Brain microvascular endothelial cell (primary cell): Measurements from ENCODE around the gene NAA10.

Source experiments
- DNase-seq: peaks from one replicate; pipeline ENCODE4 v3.0.0-alpha.2; 2020
- H3K27ac ChIP-seq: fragments of 250-450 bp; sonication (Bioruptor Pico); 2 replicates; pipeline ENCODE4 v1.5.1; 2020; ENCODE audit warnings: mild to moderate bottlenecking, moderate library complexity
- H3K27me3 ChIP-seq: fragments of 250-450 bp; sonication (Bioruptor Pico); replicated peaks from 2 replicates; pipeline ENCODE4 v1.5.1; 2020; ENCODE audit warnings: mild to moderate bottlenecking
- H3K36me3 ChIP-seq: fragments of 250-450 bp; sonication (Bioruptor Pico); replicated peaks from 2 replicates; pipeline ENCODE4 v1.5.1; 2020; ENCODE audit warnings: mild to moderate bottlenecking
- H3K4me3 ChIP-seq: 2 replicates; pipeline ENCODE4 v1.5.1; 2011; ENCODE audit warnings: low read depth, mild to moderate bottlenecking, control low read depth, low read length, moderate library complexity
- in situ Hi-C: cut with HindIII; loops from 2 replicates; pipeline ENCODE4 v1.10.0; 2017; ENCODE audit warnings: low sequenced_read_pairs, low pct_ligation_motif_present
- TF ChIP-seq, protein P1 (sequence below): IDR thresholded peaks from 2 replicates; pipeline ENCODE4 v1.5.1; 2011; ENCODE audit warnings: low read depth, mild to moderate bottlenecking, moderate library complexity, low read length, control low read depth, inconsistent platforms; ENCODE audit errors: missing control alignments

NAA10 gene

DNA sequence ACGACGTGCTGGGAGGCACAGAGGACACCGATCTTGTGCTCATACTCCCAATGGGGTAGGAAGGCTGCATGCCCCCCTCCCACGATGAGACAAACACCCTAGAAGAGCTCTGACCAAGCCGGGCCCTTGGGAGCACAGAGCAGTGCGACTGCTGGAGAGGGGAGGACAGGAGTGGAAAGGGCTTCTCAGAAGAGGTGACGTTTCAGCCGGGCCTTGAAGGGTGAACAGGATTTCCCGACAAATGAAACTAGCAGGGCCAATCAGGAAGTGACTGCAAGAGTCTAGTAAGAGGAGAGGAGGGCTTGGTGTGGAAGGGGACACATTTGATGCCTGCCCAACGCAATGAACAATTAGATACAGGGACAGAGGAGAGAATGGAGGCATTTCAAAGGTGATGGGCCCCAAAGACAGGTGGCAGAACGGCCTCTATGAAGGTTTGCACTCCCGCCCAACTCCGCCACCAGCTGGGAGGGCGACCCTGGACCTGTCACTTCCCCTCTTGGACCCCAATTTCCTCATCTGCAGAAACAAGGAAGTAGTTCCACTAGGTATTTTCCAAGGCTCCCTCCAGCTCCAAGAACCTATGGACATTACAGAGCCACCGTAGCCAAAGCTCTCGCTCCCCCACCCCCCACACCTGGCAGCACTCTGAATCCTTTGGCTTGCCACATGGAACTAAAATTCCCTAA, 32.8 kb upstream of the NAA10 start:
- Histone ChIP-seq H3K36me3 (peaks cover 13% of the 10 kb centered on the region), H3K27me3 (no peaks in the 10 kb centered on the region), H3K27ac (no peak overlapping the region), H3K4me3 (no peak overlapping the region)
- TF ChIP-seq, protein P1, sequence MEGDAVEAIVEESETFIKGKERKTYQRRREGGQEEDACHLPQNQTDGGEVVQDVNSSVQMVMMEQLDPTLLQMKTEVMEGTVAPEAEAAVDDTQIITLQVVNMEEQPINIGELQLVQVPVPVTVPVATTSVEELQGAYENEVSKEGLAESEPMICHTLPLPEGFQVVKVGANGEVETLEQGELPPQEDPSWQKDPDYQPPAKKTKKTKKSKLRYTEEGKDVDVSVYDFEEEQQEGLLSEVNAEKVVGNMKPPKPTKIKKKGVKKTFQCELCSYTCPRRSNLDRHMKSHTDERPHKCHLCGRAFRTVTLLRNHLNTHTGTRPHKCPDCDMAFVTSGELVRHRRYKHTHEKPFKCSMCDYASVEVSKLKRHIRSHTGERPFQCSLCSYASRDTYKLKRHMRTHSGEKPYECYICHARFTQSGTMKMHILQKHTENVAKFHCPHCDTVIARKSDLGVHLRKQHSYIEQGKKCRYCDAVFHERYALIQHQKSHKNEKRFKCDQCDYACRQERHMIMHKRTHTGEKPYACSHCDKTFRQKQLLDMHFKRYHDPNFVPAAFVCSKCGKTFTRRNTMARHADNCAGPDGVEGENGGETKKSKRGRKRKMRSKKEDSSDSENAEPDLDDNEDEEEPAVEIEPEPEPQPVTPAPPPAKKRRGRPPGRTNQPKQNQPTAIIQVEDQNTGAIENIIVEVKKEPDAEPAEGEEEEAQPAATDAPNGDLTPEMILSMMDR, result no peak
- no peak for DNase-seq
- in situ Hi-C loops, result no loop called here

DNA sequence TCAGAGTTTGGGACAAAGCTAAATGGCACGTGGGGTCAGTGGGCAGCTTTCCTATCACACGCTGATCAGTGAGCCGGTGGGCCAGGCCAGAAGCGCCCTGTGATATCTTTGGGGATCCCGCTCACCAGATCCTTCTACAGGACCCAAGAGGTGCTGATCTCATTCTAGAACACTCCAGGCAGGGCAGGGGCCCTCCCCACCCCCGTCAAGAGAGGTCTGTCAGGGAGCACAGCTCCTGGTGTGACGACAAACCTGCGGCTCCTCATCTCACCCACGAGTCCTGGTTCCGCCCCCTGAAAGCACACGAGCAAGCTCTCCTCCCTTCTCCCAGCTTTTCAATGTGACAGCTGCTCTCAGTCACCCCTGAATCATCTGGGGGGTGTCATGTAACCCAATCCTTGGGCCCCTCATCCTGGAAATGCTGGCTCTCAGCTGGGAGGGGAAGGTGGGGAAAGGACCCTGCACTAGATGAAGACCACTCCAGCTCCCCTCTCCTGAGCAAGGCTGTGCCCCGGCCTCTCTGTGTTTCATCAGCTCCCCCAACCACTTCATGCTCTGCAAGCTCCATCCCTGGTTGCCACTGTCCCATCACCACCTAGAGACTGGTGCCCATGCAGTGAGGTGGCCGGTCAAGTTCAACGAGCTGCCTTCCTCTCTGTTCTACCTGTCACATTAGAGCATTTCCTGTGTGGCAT, 32.2 kb upstream of the NAA10 start:
- Histone ChIP-seq H3K36me3 (peaks cover 20% of the 10 kb centered on the region), H3K27ac (no peak overlapping the region), H3K27me3 (no peaks in the 10 kb centered on the region), H3K4me3 (no peak overlapping the region)
- TF ChIP-seq, protein P1, result no peak
- in situ Hi-C loops, result no loop called here
- no peak for DNase-seq

DNA sequence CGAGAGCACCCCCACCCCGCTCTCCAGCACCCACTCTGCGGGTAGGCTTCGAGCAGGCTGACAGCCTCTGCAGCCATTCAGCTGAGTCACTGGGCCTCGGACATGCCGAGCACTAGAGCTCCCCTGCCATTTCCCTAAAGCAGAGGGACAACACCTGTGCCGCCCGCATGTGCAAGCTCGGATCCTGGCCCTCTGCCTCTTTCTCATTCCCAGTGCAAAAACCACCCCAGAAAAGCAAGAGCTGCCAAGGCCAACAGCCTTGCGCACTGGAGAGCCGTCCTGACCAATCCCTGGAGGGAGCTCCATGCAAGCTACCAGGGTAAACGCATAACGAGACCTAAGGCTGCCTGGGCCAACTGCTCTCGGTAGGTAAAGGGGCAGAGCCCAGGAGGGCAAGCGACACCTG, 31.4 kb upstream of the NAA10 start:
- TF ChIP-seq, protein P1, result no peak
- H3K4me3 ChIP-seq, result no peak overlapping the region
- H3K27me3 ChIP-seq, result no peaks in the 10 kb centered on the region
- H3K36me3 ChIP-seq, result peaks cover 27% of the 10 kb centered on the region
- H3K27ac ChIP-seq, result no peak overlapping the region
- no peak for DNase-seq
- in situ Hi-C loops, result no loop called here

DNA sequence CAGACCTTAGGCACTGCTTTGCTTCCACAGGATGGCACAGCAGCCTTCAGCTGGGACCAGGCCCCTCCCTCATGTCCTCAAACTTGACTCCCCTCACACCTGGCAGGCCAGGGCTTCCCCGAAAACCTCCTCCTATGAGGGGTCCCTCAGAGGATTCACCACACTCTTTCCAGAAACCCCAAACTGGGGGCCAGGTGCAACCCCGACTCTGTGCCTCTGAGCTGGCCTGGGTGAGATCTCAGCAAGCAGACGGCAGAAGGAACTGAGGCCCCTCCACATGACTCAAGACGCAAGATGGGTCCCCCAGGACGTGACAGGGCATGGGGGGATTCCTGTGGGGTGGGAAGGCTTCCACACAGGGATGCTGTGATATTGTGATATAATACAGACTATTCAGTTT, 30.6 kb upstream of the NAA10 start:
- Histone ChIP-seq H3K4me3 (no peak overlapping the region), H3K27ac (no peak overlapping the region), H3K36me3 (peaks cover 33% of the 10 kb centered on the region), H3K27me3 (no peaks in the 10 kb centered on the region)
- in situ Hi-C loops, result no loop called here
- TF ChIP-seq, protein P1, result no peak
- no peak for DNase-seq

DNA sequence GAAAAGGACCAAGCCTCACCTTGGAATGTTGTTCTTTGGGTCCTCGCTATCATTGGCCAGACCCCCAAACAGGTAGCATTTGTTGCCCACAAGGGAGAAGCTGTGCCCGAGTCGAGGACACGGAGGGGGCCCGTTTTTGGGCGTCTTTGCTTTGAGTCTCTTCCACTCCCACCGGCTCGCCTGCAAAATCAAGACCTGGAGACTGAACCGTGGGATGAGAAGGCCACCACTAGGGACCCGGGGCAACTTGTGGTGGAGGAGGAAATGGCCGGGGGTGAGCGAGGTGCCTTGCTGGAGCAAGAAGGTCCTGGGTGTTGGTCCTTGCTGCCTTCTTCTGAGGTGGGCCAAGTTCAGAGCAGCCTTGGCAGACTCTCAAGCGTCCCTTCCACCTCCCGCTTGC, 29.3 kb upstream of the NAA10 start:
- in situ Hi-C loops, result no loop called here
- H3K27me3 ChIP-seq, result no peaks in the 10 kb centered on the region
- TF ChIP-seq, protein P1, result no peak
- no peak for DNase-seq
- no peak overlapping the region for H3K4me3 ChIP-seq
- peaks cover 44% of the 10 kb centered on the region for H3K36me3 ChIP-seq
- no peak overlapping the region for H3K27ac ChIP-seq

DNA sequence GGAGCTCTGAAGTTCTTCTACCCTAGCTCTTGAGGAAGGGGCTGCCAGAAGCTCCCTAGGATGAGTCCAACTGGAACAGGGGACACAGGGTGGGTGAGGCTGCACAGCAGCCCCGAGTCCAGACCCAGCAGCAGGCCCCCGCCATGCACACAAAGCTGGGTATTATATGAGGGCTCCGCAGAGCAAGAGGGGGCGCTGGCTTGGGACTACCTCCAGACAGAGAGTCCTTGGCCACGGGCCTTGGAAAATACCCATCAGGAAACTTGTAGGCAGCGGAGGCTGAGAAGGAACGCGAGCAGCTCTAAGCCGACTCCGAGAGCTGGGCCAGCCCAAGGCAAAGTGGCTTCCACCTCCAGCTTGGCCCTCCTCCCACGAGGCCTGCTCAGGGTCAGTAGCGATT, 28.7 kb upstream of the NAA10 start:
- H3K36me3 ChIP-seq, result peaks cover 46% of the 10 kb centered on the region
- DNase-seq, result no peak
- in situ Hi-C loops, result no loop called here
- no peaks in the 10 kb centered on the region for H3K27me3 ChIP-seq
- TF ChIP-seq, protein P1, result no peak
- no peak overlapping the region for H3K4me3 ChIP-seq
- no peak overlapping the region for H3K27ac ChIP-seq
